NCI-H1694 (cell line): ENCODE results near the gene PPIL6.

Experiments used
- DNase-seq: peaks from one replicate; lab custom pipeline; 2025; lab: John Stamatoyannopoulos, UW

Gene PPIL6

GRCh38 chr6:109440331-109441068 is at the start of gene PPIL6, which contains the start of gene SMPD2:
Gene PPIL6, minus strand, starts transcription at chr6:109440628. Its CDS starts 38 bp downstream, at chr6:109440590.
Gene SMPD2, plus strand, starts transcription at chr6:109440724. Its CDS starts 398 bp downstream, at chr6:109441122.
- DNase-seq: peak; percentile 29

DNA sequence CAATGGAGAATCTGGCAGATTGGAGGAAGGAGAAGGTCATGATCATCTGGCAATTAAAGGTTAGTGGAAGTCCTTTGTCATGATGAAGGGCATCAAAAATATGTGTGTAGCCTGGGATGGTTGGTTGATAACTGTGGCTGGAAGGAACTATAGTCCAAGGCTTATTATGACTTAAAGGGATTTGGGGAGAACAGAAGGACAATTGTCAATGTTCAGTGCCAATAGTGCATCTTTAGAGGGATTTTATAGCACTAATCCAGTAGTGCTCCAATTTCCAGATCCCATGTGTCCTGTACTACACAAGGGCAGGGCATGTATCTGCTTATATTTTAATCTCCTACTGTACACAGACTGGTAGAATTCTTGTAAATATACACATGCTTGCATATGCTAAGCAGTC is 47.6 kb upstream of the PPIL6 start:
- no peak for DNase-seq

DNA sequence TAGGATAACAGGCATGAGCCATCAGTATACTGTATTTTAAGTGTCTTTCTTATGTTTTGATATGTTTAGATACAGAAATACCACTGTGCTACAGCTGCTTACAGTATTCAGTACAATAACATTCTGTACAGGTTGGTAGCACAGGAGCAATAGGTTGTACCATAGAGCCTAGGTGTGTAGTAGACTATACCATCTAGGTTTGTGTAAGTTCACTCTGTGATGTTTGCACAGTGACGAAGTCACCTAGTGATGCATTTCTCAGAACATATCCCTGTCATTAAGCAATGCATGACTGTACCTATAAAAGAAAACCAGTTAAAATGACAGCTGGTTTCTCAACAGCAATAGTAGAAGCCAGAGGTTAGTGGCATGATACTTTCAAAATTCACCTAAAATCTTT is 45.6 kb upstream of the PPIL6 start:
- no peak for DNase-seq

GRCh38 chr6:109485266-109485935 is 45.0 kb upstream of the PPIL6 start:
- peak; percentile 6 for DNase-seq

GRCh38 chr6:109484122-109484521 is 43.7 kb upstream of the PPIL6 start:
- no peak for DNase-seq

- no peak for DNase-seq
Measured at GRCh38 chr6:109483735-109484057, 43.3 kb upstream of the PPIL6 start.

- peak; percentile 80 for DNase-seq
Measured at GRCh38 chr6:109482905-109483734, 42.7 kb upstream of the PPIL6 start, which contains the start of gene ZBTB24. Gene ZBTB24, minus strand, starts transcription at chr6:109483219. Its CDS starts 1,193 bp downstream, at chr6:109482026.

GRCh38 chr6:109480993-109481480 is 40.6 kb upstream of the PPIL6 start:
- no peak for DNase-seq

- no peak for DNase-seq
Measured at GRCh38 chr6:109478841-109479624, 38.6 kb upstream of the PPIL6 start.

DNA sequence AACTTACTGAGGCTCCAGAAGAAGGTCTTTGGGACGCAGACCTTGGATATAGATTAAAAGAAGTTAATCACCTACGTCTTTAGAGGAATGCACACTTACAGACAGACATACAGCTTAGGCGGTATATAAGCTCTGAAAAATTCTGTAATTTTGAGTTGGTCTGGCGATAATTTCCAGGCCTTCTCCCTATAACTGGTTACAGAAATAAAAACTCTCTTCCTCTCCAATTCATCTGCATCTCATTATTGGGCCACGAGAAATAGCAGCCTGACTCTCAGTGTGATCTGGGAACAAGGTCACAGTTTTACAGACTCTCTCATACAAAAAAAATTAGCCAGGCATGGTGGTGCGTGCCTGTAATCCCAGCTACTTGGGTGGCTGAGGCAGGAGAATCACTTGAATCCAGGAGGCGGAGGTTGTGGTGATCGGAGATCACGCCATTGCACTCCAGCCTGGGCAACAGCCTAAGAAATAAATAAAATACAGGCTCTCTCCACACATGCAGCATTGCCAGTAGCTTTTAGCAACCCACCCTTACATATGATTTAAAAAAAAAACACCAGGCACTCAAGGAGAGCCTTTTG is 37.9 kb upstream of the PPIL6 start:
- DNase-seq: no peak

DNA sequence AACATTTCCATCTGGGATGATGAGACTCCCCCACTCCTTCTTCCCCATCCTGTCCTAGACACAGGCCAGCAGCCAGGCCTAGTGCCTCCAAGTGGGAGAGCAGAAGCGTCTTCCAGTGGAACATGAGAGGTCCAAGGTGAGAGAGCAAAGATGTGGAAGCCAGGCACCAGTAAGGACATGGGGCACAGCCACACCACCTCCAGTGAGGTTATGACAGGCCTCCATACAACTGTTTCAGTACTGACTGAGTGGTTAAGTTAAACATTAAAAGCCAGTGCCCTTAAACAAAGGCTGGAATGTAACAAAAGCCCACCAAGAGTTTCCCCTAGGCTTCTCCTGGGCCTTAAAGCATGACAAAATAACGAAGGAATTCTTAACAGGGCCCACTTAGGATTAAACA is 37.3 kb upstream of the PPIL6 start:
- no peak for DNase-seq

DNA sequence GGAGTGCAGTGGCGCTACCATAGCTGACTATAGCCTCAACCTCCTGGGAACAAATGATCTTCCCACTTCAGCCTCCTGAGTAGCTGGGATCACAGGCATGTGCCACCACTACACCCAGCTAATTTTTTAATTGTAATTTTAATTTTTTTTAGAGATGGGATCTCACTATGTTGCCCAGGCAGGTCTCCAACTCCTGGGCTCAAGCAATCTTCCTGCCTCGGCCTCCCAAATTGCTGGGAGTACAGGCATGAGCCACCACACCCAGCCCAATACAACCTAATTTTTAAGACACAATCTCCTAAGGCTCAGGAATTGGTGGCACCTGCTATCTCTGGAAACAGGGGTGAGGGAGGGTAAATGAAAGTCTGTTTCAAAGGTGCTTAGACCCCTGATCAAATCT is 36.8 kb upstream of the PPIL6 start:
- no peak for DNase-seq

DNA sequence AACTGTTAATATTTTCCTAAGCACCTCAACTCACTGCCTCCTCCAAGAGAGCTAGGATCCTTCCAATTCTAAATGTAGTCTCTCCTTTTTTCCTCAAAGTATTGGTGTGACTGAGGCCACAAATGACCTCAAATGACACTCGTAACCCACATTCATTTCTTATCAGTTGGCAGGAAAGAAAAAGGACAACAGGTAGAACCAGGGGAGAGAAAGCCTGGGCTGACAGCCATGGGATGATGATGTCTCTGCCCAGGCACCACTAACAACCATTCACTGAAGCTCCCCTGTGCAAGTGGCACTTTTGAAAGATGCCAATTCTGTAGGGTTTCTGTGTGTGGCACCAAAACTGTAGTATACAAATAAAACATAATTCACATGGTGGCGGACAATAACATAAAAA is 35.2 kb upstream of the PPIL6 start:
- no peak for DNase-seq

DNA sequence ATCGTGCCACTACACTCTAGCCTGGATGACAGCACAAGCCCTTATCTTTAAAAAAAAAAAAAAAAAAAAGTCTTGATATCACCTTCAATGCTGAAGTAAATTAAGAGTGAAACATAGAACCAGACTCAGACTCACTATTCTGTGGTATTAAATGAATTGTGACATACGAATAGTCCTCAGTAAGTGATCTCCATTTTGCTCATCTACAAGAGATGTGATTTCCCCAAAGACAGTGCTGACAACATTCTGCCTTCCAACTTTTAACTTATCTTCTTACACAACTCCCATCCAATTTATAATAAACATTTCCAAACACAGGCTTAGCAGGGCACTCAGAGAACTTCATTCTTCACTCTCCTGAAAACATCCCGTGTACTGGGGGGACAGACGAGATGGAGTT is 34.6 kb upstream of the PPIL6 start:
- DNase-seq: no peak

DNA sequence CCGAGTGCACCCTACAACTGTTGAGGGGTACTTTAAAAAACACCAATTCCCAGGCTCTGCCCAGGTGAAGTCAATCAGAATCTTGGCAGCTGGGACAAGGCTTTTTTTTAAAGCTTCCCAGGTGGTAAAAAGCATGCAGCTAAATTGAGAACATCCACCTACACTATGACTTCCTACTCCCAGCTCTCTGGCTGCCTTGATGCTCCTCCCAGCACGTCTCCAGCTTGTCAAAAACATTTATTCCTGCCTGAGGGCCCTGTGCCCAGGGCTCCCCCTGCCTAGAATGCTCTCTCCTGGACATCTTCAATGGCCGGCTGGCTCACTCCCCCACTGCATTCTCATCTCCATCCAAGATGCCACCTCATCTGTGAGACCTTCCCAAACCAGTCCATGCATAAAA is 32.7 kb upstream of the PPIL6 start:
- DNase-seq: no peak

DNA sequence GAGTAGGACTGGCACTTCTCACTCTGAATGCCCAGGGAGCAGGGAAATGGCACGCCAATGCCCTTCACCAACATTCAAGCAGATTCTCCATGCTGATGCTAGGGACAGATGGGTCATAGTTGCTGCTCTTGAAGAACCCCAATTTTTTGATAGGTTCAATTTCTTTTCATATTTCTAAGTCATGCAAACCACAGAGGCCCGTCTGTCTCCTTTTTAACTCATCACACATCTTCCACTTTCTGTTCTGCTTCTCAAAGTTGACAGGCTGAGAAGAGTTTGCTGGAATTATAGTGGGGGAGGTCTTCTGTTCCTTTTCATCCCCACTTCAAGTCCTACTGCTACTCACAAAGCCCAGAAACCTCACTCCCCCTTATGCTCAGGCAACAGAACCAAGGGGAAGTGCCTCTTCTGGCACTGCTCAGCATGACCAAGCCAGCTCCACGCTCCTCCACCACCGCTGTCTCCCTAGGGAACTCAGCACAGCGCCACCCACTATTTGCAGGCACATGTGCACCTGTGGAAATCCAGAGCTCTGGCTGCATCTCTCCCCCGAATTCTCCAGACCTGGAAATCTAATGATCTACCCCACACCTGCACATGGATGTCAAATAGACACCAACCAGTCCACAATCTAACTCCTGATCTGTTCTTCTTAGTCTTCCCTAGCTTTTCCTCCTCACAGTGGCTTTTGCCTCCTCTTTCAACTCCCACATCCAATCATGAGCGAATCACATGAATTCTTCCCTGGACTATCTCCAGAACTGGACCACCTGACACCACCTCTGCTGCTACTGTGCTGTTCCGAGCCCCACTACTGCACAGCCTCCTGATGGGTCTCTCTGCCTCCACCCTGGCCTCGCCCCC is 31.9 kb upstream of the PPIL6 start:
- DNase-seq: no peak

- no peak for DNase-seq
Measured at GRCh38 chr6:109471105-109471810, 30.8 kb upstream of the PPIL6 start.

DNA sequence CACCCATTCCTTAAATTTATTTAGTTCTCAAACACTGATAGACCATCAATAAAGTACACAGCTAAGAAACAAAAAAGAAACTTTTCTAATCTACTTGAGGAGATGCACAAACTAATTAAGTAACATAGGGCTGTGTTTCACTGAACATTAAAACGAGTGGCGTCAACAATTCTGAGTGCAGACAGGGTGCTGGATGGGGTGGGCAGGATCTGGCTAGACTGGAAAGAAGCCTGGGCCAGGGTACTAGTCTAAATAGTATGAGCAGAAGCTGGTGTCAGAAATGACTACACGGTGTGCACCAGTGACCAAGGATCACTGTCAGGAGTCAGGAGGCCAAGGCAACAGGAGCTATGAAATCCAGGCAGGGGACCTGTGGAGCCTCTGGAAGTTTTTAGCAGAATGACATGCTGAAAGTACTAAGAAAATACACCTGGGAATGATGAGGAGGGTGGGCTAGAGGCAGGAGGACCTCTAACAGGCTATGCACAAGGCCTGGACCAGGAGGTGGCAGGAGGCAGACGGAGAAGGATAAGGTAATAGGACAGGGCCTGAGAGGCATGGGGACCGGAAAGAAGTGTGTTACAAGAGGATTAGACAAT is 29.3 kb upstream of the PPIL6 start:
- no peak for DNase-seq

DNA sequence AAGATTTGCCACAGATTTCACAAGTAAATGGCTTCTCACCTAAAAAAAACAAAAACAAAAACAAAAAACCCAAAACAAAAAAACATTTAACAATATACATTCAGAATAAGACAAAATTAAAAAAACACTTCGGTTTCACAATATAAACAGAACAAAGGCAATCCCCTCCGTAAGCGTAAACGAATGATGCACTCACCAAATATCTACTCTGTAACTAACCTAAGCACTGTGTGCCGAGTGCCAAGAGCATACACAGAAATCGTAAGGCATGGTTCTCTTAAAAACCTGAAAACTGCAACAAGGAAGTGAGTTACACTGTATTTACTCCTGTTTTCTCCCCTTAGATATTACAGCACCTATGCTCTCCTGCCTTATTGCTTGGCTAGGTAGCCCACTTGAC is 27.3 kb upstream of the PPIL6 start:
- no peak for DNase-seq
